ENCODE data around the gene TENM3. TPM values are rescaled to one million over a fixed set of nuclear protein-coding genes. Genes with fewer than 3 reads are reported as not detected.

TENM3 gene
- total and polyA plus RNA-seq, 2 donors (not counting 3 experiments of a cell fraction or from before 2014, with no cell fraction given): 3.2 to 6.2 TPM

DNA sequence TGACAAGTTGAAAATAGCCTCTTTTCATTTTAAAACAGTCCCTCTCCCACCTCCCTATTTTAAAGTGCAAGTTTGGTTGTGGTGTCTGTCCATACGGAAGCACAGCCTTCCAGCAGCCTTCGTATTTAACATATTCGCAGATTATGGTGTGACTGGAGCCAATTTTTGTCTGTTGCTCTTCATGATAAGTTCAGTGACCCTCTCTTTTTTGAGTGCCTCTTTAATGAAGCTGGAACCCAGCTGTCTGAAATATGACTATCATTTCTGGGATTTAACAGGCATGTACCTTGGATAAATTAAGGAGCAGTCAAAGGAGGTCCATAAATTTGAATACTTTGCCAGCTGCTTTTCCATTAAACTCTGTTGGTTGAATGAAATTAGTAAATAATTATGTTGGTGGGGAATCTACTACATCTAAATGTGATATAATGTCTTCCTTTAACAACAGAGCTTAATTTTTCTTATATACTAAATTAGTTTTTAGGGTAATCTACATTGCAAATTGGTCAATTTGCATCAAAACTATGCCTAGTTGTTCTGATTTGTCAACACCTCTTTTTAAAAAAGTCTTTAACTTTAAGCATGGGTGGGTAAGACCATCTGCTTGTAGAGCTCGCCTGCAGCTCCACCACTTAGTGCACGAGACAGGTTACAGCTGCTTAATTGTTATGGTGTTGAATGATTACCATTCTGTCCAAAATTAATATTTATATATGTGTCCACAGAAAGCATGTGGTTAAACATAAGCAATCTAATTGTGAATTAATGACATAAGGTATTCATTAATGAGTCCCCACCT is 457.4 kb downstream of the TENM3 start:
- Histone ChIP-seq H3K36me3 (ENCODE audit: control insufficient read depth in 2 of 2, extremely low read depth in 1 of 2, insufficient read depth in 2 of 2, low read length in 2 of 2) (no peaks in the 10 kb centered on the region), H3K4me1 (ENCODE audit: control insufficient read depth, extremely low read depth, insufficient read depth, low read length) (no peaks in the 10 kb centered on the region), H3K9me1 (replicated peaks; ENCODE audit: control insufficient read depth, extremely low read depth, insufficient read depth, low read length) (no peaks in the 10 kb centered on the region), H4K20me1 (replicated peaks; ENCODE audit: control insufficient read depth, extremely low read depth, insufficient read depth, low read length) (no peaks in the 10 kb centered on the region), H3K9me3 (replicated peaks; ENCODE audit: control insufficient read depth, insufficient read depth, low read length) (no peaks in the 10 kb centered on the region), H3K4me2 (ENCODE audit: insufficient read depth, low read length) (no peak overlapping the region), H2AFZ (ENCODE audit: low read depth, low read length) (no peak overlapping the region), H3K27ac (ENCODE audit: insufficient read depth, low read depth, low read length) (no peak overlapping the region), H3K27me3 (ENCODE audit: control insufficient read depth in 2 of 2, insufficient read depth in 2 of 2, low read length in 2 of 2) (no peaks in the 10 kb centered on the region), H3K9ac (replicated peaks; ENCODE audit: extremely low read depth, insufficient read depth, low read length) (no peak overlapping the region), H3K4me3 (replicated peaks in 1 of 3; ENCODE audit: insufficient read depth in 1 of 3, low read depth in 1 of 3, low read length in 3 of 3) (no peak overlapping the region), H3K79me2 (ENCODE audit: control insufficient read depth, insufficient read depth, low read length) (no peaks in the 10 kb centered on the region)
- TF ChIP-seq GATA2 (IDR thresholded peaks at IDR 0.05; ENCODE audit: insufficient read depth, insufficient read length, low read depth, low read length) (no peak), JUN (IDR thresholded peaks at IDR 0.05; ENCODE audit: borderline replicate concordance, insufficient read depth, insufficient read length, low read depth) (no peak), MYC (IDR thresholded peaks at IDR 0.05; ENCODE audit: low read depth, low read length) (no peak), FOS (IDR thresholded peaks at IDR 0.05; ENCODE audit: borderline replicate concordance, insufficient read depth, low read length) (no peak), EZH2 (IDR thresholded peaks at IDR 0.05; ENCODE audit: borderline replicate concordance, low read depth, low read length, severe bottlenecking) (no peak), POLR2AphosphoS5 (IDR thresholded peaks at IDR 0.05; ENCODE audit: insufficient read depth, low read depth, low read length) (no peak), POLR2A (IDR thresholded peaks at IDR 0.05; ENCODE audit: low read depth, low read length) (no peak)
- TF ChIP-seq, protein P1, sequence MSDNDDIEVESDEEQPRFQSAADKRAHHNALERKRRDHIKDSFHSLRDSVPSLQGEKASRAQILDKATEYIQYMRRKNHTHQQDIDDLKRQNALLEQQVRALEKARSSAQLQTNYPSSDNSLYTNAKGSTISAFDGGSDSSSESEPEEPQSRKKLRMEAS (IDR thresholded peaks at IDR 0.05; ENCODE audit: insufficient read depth, insufficient read length): no peak
- TF ChIP-seq, protein P2, sequence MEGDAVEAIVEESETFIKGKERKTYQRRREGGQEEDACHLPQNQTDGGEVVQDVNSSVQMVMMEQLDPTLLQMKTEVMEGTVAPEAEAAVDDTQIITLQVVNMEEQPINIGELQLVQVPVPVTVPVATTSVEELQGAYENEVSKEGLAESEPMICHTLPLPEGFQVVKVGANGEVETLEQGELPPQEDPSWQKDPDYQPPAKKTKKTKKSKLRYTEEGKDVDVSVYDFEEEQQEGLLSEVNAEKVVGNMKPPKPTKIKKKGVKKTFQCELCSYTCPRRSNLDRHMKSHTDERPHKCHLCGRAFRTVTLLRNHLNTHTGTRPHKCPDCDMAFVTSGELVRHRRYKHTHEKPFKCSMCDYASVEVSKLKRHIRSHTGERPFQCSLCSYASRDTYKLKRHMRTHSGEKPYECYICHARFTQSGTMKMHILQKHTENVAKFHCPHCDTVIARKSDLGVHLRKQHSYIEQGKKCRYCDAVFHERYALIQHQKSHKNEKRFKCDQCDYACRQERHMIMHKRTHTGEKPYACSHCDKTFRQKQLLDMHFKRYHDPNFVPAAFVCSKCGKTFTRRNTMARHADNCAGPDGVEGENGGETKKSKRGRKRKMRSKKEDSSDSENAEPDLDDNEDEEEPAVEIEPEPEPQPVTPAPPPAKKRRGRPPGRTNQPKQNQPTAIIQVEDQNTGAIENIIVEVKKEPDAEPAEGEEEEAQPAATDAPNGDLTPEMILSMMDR (IDR thresholded peaks at IDR 0.05; ENCODE audit: extremely low read depth in 1 of 2, insufficient read depth in 1 of 2, low read depth in 1 of 2, low read length in 2 of 2): no peak
- dilution Hi-C loops (cut with MboI; ENCODE audit: extremely low pct_ligation_motif_present, low sequenced_read_pairs) (no loop called here), intact Hi-C loops (cut with micrococcal nuclease) (no loop called here)
- ChIA-PET CTCF (interaction anchor here (1.4 kb wide), 1 partner anchor 16 kb away, joined by 4 read pairs; no protein-coding TSS in a partner anchor), POLR2A (no interaction called here)
- no peak for FAIRE-seq
- no TSS peak for BruUV-seq (replicated peaks)
- no peak for DNase-seq (ENCODE audit: low read depth, low spot score)
